Measurements from ENCODE around the gene NRROS.

- TF ChIP-seq CTCF (IDR thresholded peaks at IDR 0.05; ENCODE audit: low read length) (no peak), EZH2 (optimal IDR thresholded peaks at IDR 0.05; ENCODE audit: low read depth, low read length) (no peak)
Observed at GRCh38 chr3:196631682-196632045, 7.8 kb upstream of the NRROS start.

All from MM.1S (cell line).